Heart right ventricle (tissue), 16 donors: ENCODE data around the gene PAPLN. TPM values are rescaled to one million over a fixed set of nuclear protein-coding genes. Genes with fewer than 3 reads are reported as not detected.
"Not testable (repeated sequence)": the region's sequence is repeated elsewhere in the genome, so short reads cannot be mapped to it uniquely, and the experiment has no call there.

Experiments used
- ATAC-seq, 8 donors: fragments of 200-7000 bp; cut with Tn5 transposase; one replicate each; pipeline ENCODE4 v1.9.1; 2020; ENCODE audit warnings: mild to moderate bottlenecking in 8 of 8, moderate library complexity in 8 of 8, moderate number of reproducible peaks in 1 of 8
- DNase-seq, 2 donors: peaks; one replicate each; pipeline ENCODE4 v3.0.0-alpha.2; 2020
- H3K27ac ChIP-seq, 10 donors: fragments of 200-600 bp; sonication (generic) in 2 of 10; one replicate each; pipeline versions ENCODE4 v1.5.0 to v1.8.0; 2020 to 2022; ENCODE audit warnings: mild to moderate bottlenecking in 3 of 10
- H3K27me3 ChIP-seq, 7 donors: fragments of 200-600 bp; one replicate each; pipeline ENCODE4 v1.8.0; 2021 to 2022; ENCODE audit warnings: mild to moderate bottlenecking in 2 of 7
- H3K36me3 ChIP-seq, 9 donors: fragments of 200-600 bp; sonication (generic) in 1 of 9; one replicate each; pipeline versions ENCODE4 v1.5.0 to v1.8.0; 2020 to 2022; ENCODE audit warnings: mild to moderate bottlenecking in 2 of 9
- H3K4me1 ChIP-seq, 9 donors: fragments of 200-600 bp; sonication (generic) in 1 of 9; one replicate each; pipeline versions ENCODE4 v1.5.0 to v1.8.0; 2020 to 2022; ENCODE audit warnings: mild to moderate bottlenecking in 4 of 9
- H3K4me3 ChIP-seq, 10 donors: fragments of 200-600 bp; sonication (generic) in 2 of 10; one replicate each; pipeline versions ENCODE4 v1.5.0 to v1.8.0; 2020 to 2022; ENCODE audit warnings: mild to moderate bottlenecking in 7 of 10, moderate library complexity in 2 of 10
- H3K9me3 ChIP-seq, 11 donors: fragments of 200-600 bp in 10 of 11; sonication (generic) in 2 of 11; one replicate each; pipeline versions ENCODE4 v1.5.0 to v1.8.0; 2013 to 2022; ENCODE audit warnings: mild to moderate bottlenecking in 2 of 11, control low read depth in 1 of 11, moderate library complexity in 1 of 11
- CTCF ChIP-seq, 9 donors: fragments of 200-600 bp; sonication (generic) in 2 of 9; IDR thresholded peaks; one replicate each; pipeline versions ENCODE4 v1.5.0 to v1.8.0; 2021 to 2022; ENCODE audit warnings: antibody characterized with exemption in 9 of 9, mild to moderate bottlenecking in 5 of 9, moderate library complexity in 1 of 9
- WGBS, 2 donors: extraction: QIAGEN DNeasy Blood & Tissue Kit; methylation state at CpG; one replicate each; pipeline ENCODE4 v1.1.7; 2013; ENCODE audit warnings: inconsistent platforms in 1 of 2; 5-methylcytosine and 5-hydroxymethylcytosine counted together
- intact Hi-C, 10 donors: fragments of 100-400 bp; cut with DNase I; formaldehyde crosslinking; loops; one replicate each; pipeline versions ENCODE4 v1.11.1 to v1.14.2; 2022
- polyA plus RNA-seq, 2 donors: library from polyadenylated mRNA; stranded (reverse); fragments of 200-250 nt; gene quantifications; one replicate each; pipeline ENCODE4 v1.2.3, GENCODE V29; 2013
- total RNA-seq, 10 donors: library from RNA; stranded (reverse); fragmentation: NEBNext Ultra II Directional in 3 of 10; extraction: Animal tissue kit (Norgen Biotek cat#: 25700) in 3 of 10; gene quantifications; one replicate each; pipeline versions ENCODE4 v1.2.1 to v1.2.4, GENCODE V29; 2021 to 2023
- donor health status: Arrhythmogenic right ventricular cardiomyopathy.
- donor health status: ischemic (EF 13 %, LVEDD 7.1; RV severe dilation, severe dysfunction).
- donor health status: healthy with polysubstance abuse.
- donor health status: DM: no; HTN: yes; CAD: no.
- donor health status: DM: no; HTN: no; CAD: no.
- donor health status: ischemic (EF 25% LVEDD 6.9; RV normal size, moderate dysfunction).
- donor health status: ischemic (EF 25% LVEDD 5.7; RV mildly dilated, moderate dysfunction).
- donor health status: healthy.
- donor health status: DM: yes; HTN: yes; CAD: no.
- donor health status: Ischemic cardiomyopathy.
- donor health status: ischemic (EF 35%, LVEDD 5.7; RV mildly dilated, moderate dysfunction).
- donor health status: nonischemic (EF 11% LVEDD 7.7; RV severe dilation, severe dysfunction).
- donor health status: DM: yes; HTN: yes; CAD: no.
- donor health status: PGD.
- donor health status: ischemic (EF 29% LVEDD 5.4; RV normal size, mild dysfunction).
- donor health status: nonischemic (EF 23%, LVEDD 6.1; RV moderate dilation, normal function).

The PAPLN gene
- total and polyA plus RNA-seq, 12 donors: 0.64 to 4.1 (median 1.8) TPM

GRCh38 chr14:73293782-73294781, 56.8 kb downstream of the PAPLN start:
- Histone ChIP-seq H3K27ac (no peak overlapping the region), H3K4me3 (no peak overlapping the region), H3K9me3 (no peaks in the 10 kb centered on the region), H3K27me3 (no peaks in the 10 kb centered on the region), H3K4me1 (no peaks in the 10 kb centered on the region), H3K36me3 (peaks cover 0 to 73% (median 7%) of the 10 kb centered on the region in 9 donors)
- no peak for DNase-seq
- WGBS, 2 donors: 92 to 95% methylated on average over 12 of the region's 12 CpGs
- no peak for ATAC-seq
- intact Hi-C loops: loop anchor here in 6 of 10 donors (2.0 to 10.0 kb wide), 5 partner anchors 175 to 341 kb away; no protein-coding TSS in a partner anchor
- TF ChIP-seq CTCF (IDR thresholded peaks at IDR 0.05): no peak

DNA sequence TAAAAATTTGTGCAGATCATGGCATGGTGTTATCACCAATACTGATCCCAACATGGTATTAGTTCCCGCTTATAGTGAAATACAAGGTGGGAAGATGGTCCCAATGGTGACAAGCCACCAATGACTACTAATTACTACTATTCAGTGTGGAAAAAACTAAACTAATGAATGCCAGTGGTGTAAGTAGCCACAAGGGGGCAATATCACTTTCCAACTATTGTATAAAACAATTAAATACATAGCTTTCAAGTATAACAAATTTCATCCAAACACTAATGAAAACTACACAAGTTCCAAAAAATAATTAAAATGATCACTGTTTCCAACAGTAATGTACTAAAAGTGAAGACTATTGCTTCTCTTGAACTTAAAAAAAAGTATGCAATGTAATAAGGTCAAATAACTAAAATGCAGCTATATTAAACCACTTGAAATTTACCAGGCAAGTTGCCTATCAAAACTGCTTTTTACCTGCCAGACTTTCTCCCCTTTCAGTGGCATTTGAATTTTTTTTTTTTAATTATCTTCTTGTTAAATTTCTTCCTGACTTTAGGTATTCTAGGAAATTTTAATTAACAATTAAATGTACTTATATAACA, 58.0 kb downstream of the PAPLN start:
- TF ChIP-seq CTCF (IDR thresholded peaks at IDR 0.05): peak; percentile 57 to 86 (median 75)
- no peaks in the 10 kb centered on the region for H3K27me3 ChIP-seq
- no peak overlapping the region for H3K27ac ChIP-seq
- no peaks in the 10 kb centered on the region for H3K4me1 ChIP-seq
- peak in 1 of 8 donors; percentile 22 for ATAC-seq
- no peaks in the 10 kb centered on the region for H3K9me3 ChIP-seq
- H3K36me3 ChIP-seq: peaks cover 0 to 61% (median 6%) of the 10 kb centered on the region in 9 donors
- peak in 1 of 2 donors; percentile 14 for DNase-seq
- H3K4me3 ChIP-seq: no peak overlapping the region
- WGBS, 2 donors: 78 to 85% methylated on average over 1 of the region's 1 CpG
- intact Hi-C loops: loop anchor here in 9 of 10 donors (1.0 to 10.0 kb wide), 7 partner anchors 172 to 340 kb away; no protein-coding TSS in a partner anchor

DNA sequence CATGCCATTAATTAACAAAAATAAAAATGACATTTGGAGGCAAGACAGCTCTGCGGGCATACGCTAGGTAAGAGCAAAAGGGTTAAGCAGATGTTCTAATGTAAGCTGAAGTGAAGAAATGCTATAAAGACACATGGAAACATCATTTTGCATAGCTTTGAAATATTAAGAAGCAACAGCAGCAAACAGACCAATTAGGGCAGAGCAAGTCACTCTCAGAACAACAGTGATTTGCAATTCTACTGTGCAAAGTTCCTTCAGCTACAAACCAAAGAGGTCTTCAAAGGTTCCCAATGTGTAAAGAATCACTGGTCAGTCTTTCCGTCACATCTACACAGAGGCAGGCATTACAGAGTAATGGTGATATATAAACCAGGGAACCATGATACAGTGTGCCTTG, 68.2 kb downstream of the PAPLN start:
- H3K27me3 ChIP-seq: no peaks in the 10 kb centered on the region
- no peak overlapping the region for H3K4me3 ChIP-seq
- H3K27ac ChIP-seq: no peak overlapping the region
- peaks cover 0 to 13% (median under 1%) of the 10 kb centered on the region in 9 donors for H3K4me1 ChIP-seq
- TF ChIP-seq CTCF (IDR thresholded peaks at IDR 0.05): no peak
- H3K36me3 ChIP-seq: peaks cover 0 to 16% (median 0%) of the 10 kb centered on the region in 9 donors
- ATAC-seq (no peak), DNase-seq (no peak)
- WGBS, 2 donors: 63 to 82% methylated on average over 3 of the region's 3 CpGs
- intact Hi-C loops: no loop called here
- H3K9me3 ChIP-seq: no peaks in the 10 kb centered on the region

DNA sequence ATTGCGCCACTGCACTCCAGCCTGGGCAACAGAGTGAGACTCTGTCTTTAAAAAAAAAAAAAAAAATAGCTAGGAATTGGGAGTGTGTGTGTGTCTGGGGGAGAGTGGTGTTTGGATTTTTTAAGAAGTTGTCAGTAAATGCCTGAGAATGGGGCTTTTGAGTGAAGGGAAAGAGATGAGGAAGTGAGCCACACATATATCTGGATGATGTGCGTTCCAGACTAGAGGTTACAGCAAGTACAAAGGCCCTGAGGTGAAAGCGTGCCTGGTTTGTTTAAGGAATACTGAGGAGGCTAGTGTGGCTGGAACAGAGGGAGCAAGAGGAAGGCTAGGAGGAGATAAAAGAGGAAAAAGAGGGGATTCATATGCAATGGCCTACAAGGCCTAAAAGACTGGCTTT, 70.0 kb downstream of the PAPLN start:
- DNase-seq (no peak), ATAC-seq (no peak)
- 97 to 98% methylated on average over 3 of the region's 3 CpGs for WGBS, 2 donors
- intact Hi-C loops: no loop called here
- no peaks in the 10 kb centered on the region for H3K27me3 ChIP-seq
- TF ChIP-seq CTCF (IDR thresholded peaks at IDR 0.05): no peak
- H3K9me3 ChIP-seq: no peaks in the 10 kb centered on the region
- H3K4me1 ChIP-seq: peaks cover 0 to 29% (median 11%) of the 10 kb centered on the region in 9 donors
- peaks cover 0 to 10% (median 0%) of the 10 kb centered on the region in 9 donors for H3K36me3 ChIP-seq
- H3K4me3 ChIP-seq: no peak overlapping the region
- H3K27ac ChIP-seq: no peak overlapping the region

DNA sequence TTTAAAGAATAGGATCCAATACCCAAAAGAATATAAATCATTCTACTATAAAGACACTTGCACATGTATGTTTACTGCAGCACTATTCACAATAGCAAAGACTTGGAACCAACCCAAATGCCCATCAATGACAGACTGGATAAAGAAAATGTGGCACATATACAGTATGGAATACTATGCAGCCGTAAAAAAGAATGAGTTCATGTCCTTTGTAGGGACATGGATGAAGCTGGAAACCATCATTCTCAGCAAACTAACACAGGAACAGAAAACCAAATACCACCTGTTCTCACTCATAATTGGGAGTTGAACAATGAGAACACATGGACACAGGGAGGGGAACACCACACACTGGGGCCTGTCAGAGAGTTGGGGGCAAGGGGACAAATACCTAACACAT, 71.9 kb downstream of the PAPLN start:
- H3K4me3 ChIP-seq, H3K27me3 ChIP-seq, H3K9me3 ChIP-seq, intact Hi-C loops, H3K36me3 ChIP-seq, H3K27ac ChIP-seq, DNase-seq, ATAC-seq: not testable (repeated sequence)
- 76 to 93% methylated on average over 1 of the region's 1 CpG for WGBS, 2 donors
- H3K4me1 ChIP-seq: peaks cover 0 to 21% (median 8%) of the 10 kb centered on the region in 9 donors
